GM12878 (cell line): ENCODE measurements around the gene PDZD2. TPM values are rescaled to one million over a fixed set of nuclear protein-coding genes. Genes with fewer than 3 reads are reported as not detected.

Experiments used
- ATAC-seq: fragments of 200-7000 bp; cut with Tn5 transposase; 3 replicates; pipeline ENCODE4 v1.9.1; 2020; ENCODE audit warnings: mild to moderate bottlenecking, moderate library complexity
- BruUV-seq: library from RNA; stranded (reverse); fragments of 400-500 nt; replicated peaks from 2 replicates; lab custom pipeline; 2021; lab: Mats Ljungman, UMichigan
- CTCF ChIA-PET: fragments of 300-600 bp; sonication (Branson Sonifier 250); formaldehyde crosslinking; extraction: SDS; loops from one replicate; lab custom pipeline; 2021; ENCODE audit warnings: inconsistent platforms; lab: Yijun Ruan, JAX
- POLR2A ChIA-PET: fragments of 350-600 bp; formaldehyde crosslinking; extraction: SDS; loops from one replicate; lab custom pipeline; 2021; ENCODE audit warnings: inconsistent platforms; lab: Charles Lee
- RAD21 ChIA-PET: fragments of 300-600 bp; sonication (Branson Sonifier 250); formaldehyde crosslinking; loops from one replicate; lab custom pipeline; 2023; ENCODE audit warnings: antibody characterized with exemption; ENCODE audit not compliant: unreplicated experiment; lab: Charles Lee
- SMC1A ChIA-PET: fragments of 300-600 bp; sonication (Branson Sonifier 250); formaldehyde crosslinking; loops from one replicate; lab custom pipeline; 2023; ENCODE audit not compliant: unreplicated experiment, uncharacterized antibody; lab: Charles Lee
- DNase-seq: peaks from one replicate; pipeline ENCODE4 v3.0.0-alpha.2; 2011; ENCODE audit warnings: low read depth, low spot score
- FAIRE-seq: peaks from 3 replicates; lab custom pipeline; 2011; peaks lifted over from hg19 to GRCh38; lab: Jason Lieb, UNC
- H2AFZ ChIP-seq: 2 replicates; pipeline ENCODE4 v1.6.0; 2011; ENCODE audit warnings: low read depth, low read length, control low read depth; ENCODE audit not compliant: control insufficient read depth
- H3K27ac ChIP-seq: 2 replicates; pipeline ENCODE4 v1.5.1; 2011; ENCODE audit warnings: control low read depth; ENCODE audit not compliant: control insufficient read depth, insufficient read depth
- H3K27me3 ChIP-seq, 2 experiments: replicated peaks in 1 of 2; 2 replicates each; pipeline versions ENCODE4 v1.6.0 to v1.6.1; 2011; ENCODE audit warnings: low read length in 1 of 2; ENCODE audit not compliant: control insufficient read depth in 2 of 2, insufficient read depth in 2 of 2
- H3K36me3 ChIP-seq, 2 experiments: 2 replicates each; pipeline ENCODE4 v1.5.1; 2011; ENCODE audit warnings: low read length in 1 of 2; ENCODE audit not compliant: control insufficient read depth in 2 of 2, insufficient read depth in 2 of 2
- H3K4me1 ChIP-seq: 2 replicates; pipeline ENCODE4 v1.6.1; 2011; ENCODE audit warnings: mild to moderate bottlenecking, low read length, moderate library complexity, mixed read lengths; ENCODE audit not compliant: control insufficient read depth, insufficient read depth
- H3K4me2 ChIP-seq: 2 replicates; pipeline ENCODE4 v1.6.0; 2011; ENCODE audit warnings: control low read depth; ENCODE audit not compliant: control insufficient read depth, insufficient read depth
- H3K4me3 ChIP-seq: fragments of 200-600 bp; sonication (generic); 2 replicates; pipeline ENCODE4 v1.5.1; 2016
- H3K79me2 ChIP-seq: 2 replicates; pipeline ENCODE4 v1.6.0; 2011; ENCODE audit warnings: low read length; ENCODE audit not compliant: control insufficient read depth, insufficient read depth
- H3K9ac ChIP-seq: 2 replicates; pipeline ENCODE4 v1.8.0; 2011; ENCODE audit warnings: low read length, control low read depth, mixed read lengths; ENCODE audit not compliant: control insufficient read depth, insufficient read depth
- H3K9me3 ChIP-seq: replicated peaks from 3 replicates; pipeline ENCODE4 v1.5.1; 2011; ENCODE audit warnings: mild to moderate bottlenecking, low read length; ENCODE audit not compliant: control insufficient read depth, insufficient read depth
- H4K20me1 ChIP-seq: 2 replicates; pipeline ENCODE4 v1.6.0; 2011; ENCODE audit not compliant: control insufficient read depth, insufficient read depth
- BCL3 ChIP-seq: IDR thresholded peaks from 2 replicates; pipeline ENCODE4 v1.6.1; 2011; ENCODE audit warnings: borderline replicate concordance, low read depth, mild to moderate bottlenecking, moderate library complexity, low read length; ENCODE audit not compliant: insufficient read depth, poor library complexity, severe bottlenecking
- DPF2 ChIP-seq: fragments of 450-650 bp; IDR thresholded peaks from 2 replicates; pipeline ENCODE4 v1.6.1; 2017; ENCODE audit warnings: mild to moderate bottlenecking
- EGR1 ChIP-seq, 2 experiments: IDR thresholded peaks; 1 replicate in 1 of 2; 2 replicates in 1 of 2; pipeline ENCODE4 v1.6.1; 2011 to 2012; ENCODE audit warnings: low read depth in 2 of 2, low read length in 2 of 2, borderline replicate concordance in 1 of 2, mild to moderate bottlenecking in 1 of 2, moderate library complexity in 1 of 2
- FOS ChIP-seq: IDR thresholded peaks from 3 replicates; pipeline ENCODE4 v1.6.1; 2011; ENCODE audit warnings: borderline replicate concordance; ENCODE audit not compliant: insufficient read length; ENCODE audit errors: extremely low read depth
- GABPA ChIP-seq: IDR thresholded peaks from 2 replicates; pipeline ENCODE4 v1.6.1; 2014; ENCODE audit warnings: antibody characterized with exemption, low read depth, mild to moderate bottlenecking, inconsistent platforms
- HDAC6 ChIP-seq: fragments of 200-600 bp; sonication (generic); IDR thresholded peaks from one replicate; pipeline ENCODE4 v1.8.0; 2017; ENCODE audit warnings: antibody characterized with exemption; ENCODE audit not compliant: unreplicated experiment
- IRF3 ChIP-seq: fragments of 450-650 bp; IDR thresholded peaks from 2 replicates; pipeline ENCODE4 v1.6.1; 2014; ENCODE audit warnings: mild to moderate bottlenecking
- LARP7 ChIP-seq: fragments of 450-650 bp; IDR thresholded peaks from 2 replicates; pipeline ENCODE4 v1.6.1; 2017; ENCODE audit warnings: mild to moderate bottlenecking
- MYC ChIP-seq: IDR thresholded peaks from 2 replicates; pipeline ENCODE4 v1.6.1; 2011; ENCODE audit warnings: mild to moderate bottlenecking, low read length, moderate library complexity, inconsistent platforms; ENCODE audit not compliant: insufficient read depth, insufficient replicate concordance, insufficient read length, severe bottlenecking
- NFYA ChIP-seq: IDR thresholded peaks from 2 replicates; pipeline ENCODE4 v1.6.1; 2011; ENCODE audit warnings: low read depth, mild to moderate bottlenecking, low read length, improper control_type of control experiment, borderline replicate concordance
- NFYB ChIP-seq: IDR thresholded peaks from 2 replicates; pipeline ENCODE4 v1.6.1; 2011; ENCODE audit warnings: low read depth, mild to moderate bottlenecking, low read length, improper control_type of control experiment, moderate library complexity; ENCODE audit not compliant: insufficient read depth
- NR2C2 ChIP-seq: IDR thresholded peaks from 2 replicates; pipeline ENCODE4 v1.6.1; 2011; ENCODE audit warnings: borderline replicate concordance, low read depth; ENCODE audit not compliant: control insufficient read depth, insufficient read length
- NR2F1 ChIP-seq: fragments of 450-650 bp; conservative IDR thresholded peaks from 2 replicates; pipeline ENCODE4 v1.6.1; 2017; ENCODE audit warnings: mild to moderate bottlenecking
- POLR2AphosphoS2 ChIP-seq: IDR thresholded peaks from 2 replicates; pipeline ENCODE4 v1.6.1; 2011; ENCODE audit warnings: low read depth, mild to moderate bottlenecking, low read length, improper control_type of control experiment, moderate library complexity
- RELB ChIP-seq: fragments of 450-650 bp; IDR thresholded peaks from 2 replicates; pipeline ENCODE4 v1.6.1; 2017; ENCODE audit warnings: low read depth, mild to moderate bottlenecking, moderate library complexity
- ZNF622 ChIP-seq: fragments of 450-650 bp; IDR thresholded peaks from 2 replicates; pipeline ENCODE4 v1.6.1; 2017; ENCODE audit warnings: mild to moderate bottlenecking, inconsistent platforms
- WGBS: methylation state at CpG from one replicate; pipeline ENCODE4 v1.1.6; 2016; ENCODE audit warnings: low lambda C conversion rate; ENCODE audit not compliant: insufficient replicate concordance, insufficient coverage; ENCODE audit errors: missing lambda C conversion rate; 5-methylcytosine and 5-hydroxymethylcytosine counted together
- in situ Hi-C: fragments of 300-500 bp; cut with MboI; formaldehyde crosslinking; loops from 9 replicates; pipeline ENCODE4 v1.14.3; 2018; ENCODE audit warnings: mixed read lengths
- intact Hi-C: fragments of 100-400 bp; cut with micrococcal nuclease; formaldehyde crosslinking; loops from one replicate; pipeline ENCODE4 v1.14.2; 2022; ENCODE audit not compliant: unreplicated experiment
- polyA plus RNA-seq, 11 experiments: library from polyadenylated mRNA; depleted of rRNA in 4 of 11; unstranded in 6 of 11; stranded (reverse) in 5 of 11; fragments of >200 nt; fragmentation: Nextera tagmentation in 4 of 11; fragmentation: Illumina TruSeq in 1 of 11; extraction: Ambion mirVana in 4 of 11; extraction: Trizol in 1 of 11; gene quantifications; 1 replicate in 1 of 11; 2 replicates in 10 of 11; pipeline versions ENCODE4 v1.2.1 to v1.2.3, GENCODE V29; 2011 to 2016; ENCODE audit warnings: inconsistent platforms in 2 of 11, missing spikeins in 2 of 11, low read depth in 1 of 11
- total RNA-seq, 4 experiments: library from RNA; depleted of rRNA in 3 of 4; stranded (reverse); fragments of >200 nt in 3 of 4; fragmentation: Illumina TruSeq in 1 of 4; extraction: Trizol in 1 of 4; gene quantifications; 2 replicates each; pipeline versions ENCODE4 v1.2.1 to v1.2.3, GENCODE V29; 2013 to 2021
- TF ChIP-seq, protein P1 (sequence below): IDR thresholded peaks from 2 replicates; pipeline ENCODE4 v1.6.1; 2012; ENCODE audit warnings: low read depth, low read length, improper control_type of control experiment

The PDZD2 gene
- total and polyA plus RNA-seq, 10 of the 15 experiments (the other 5 are each of a cell fraction or from before 2014, with no cell fraction given): 0.01 to 0.58 (median 0.29) TPM; not detected in 3

DNA sequence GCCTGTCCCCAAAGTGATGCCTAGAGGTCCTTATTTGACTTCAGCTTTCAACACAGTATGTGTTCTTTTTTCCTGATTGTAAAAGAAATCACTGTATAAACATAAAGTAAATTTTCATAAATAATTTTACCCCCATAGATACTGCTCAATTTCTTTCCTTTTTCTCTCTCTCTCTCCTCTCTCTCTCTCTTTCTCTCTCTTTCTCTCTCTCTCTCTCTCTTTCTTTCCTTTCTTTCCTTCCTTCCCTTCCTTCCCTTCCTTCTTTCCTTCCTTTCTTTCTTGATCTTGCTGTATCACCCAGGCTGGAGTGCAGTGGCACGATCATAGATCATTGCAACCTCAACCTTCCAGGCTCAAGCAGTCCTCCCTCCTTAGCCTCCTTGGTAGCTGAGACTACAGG is 64.8 kb downstream of the PDZD2 start:
- no peak overlapping the region for H3K9ac ChIP-seq
- TF ChIP-seq POLR2AphosphoS2 (no peak), IRF3 (no peak), NR2F1 (no peak), NFYB (no peak), EGR1 (IDR thresholded peaks at IDR 0.05; ENCODE audit: borderline replicate concordance in 1 of 2, low read depth in 2 of 2, low read length in 2 of 2) (no peak), HDAC6 (no peak), FOS (no peak), NR2C2 (no peak), GABPA (no peak), LARP7 (no peak), RELB (no peak), BCL3 (no peak), DPF2 (no peak), MYC (no peak), ZNF622 (no peak), NFYA (no peak)
- TF ChIP-seq, protein P1, sequence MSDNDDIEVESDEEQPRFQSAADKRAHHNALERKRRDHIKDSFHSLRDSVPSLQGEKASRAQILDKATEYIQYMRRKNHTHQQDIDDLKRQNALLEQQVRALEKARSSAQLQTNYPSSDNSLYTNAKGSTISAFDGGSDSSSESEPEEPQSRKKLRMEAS: no peak
- ChIA-PET POLR2A (no interaction called here), RAD21 (no interaction called here), CTCF (no interaction called here), SMC1A (no interaction called here)
- no peaks in the 10 kb centered on the region for H3K36me3 ChIP-seq
- no peak overlapping the region for H3K27ac ChIP-seq
- H3K27me3 ChIP-seq: no peaks in the 10 kb centered on the region; a peak in 3 of 4 replicates
- H2AFZ ChIP-seq: no peak overlapping the region
- H3K4me2 ChIP-seq: no peak overlapping the region
- no peak overlapping the region for H3K4me3 ChIP-seq
- in situ Hi-C loops (no loop called here), intact Hi-C loops (no loop called here)
- DNase-seq: no peak
- H3K4me1 ChIP-seq: no peaks in the 10 kb centered on the region
- no TSS peak for BruUV-seq
- no peaks in the 10 kb centered on the region for H3K9me3 ChIP-seq
- no peaks in the 10 kb centered on the region for H4K20me1 ChIP-seq
- WGBS: 17% methylated on average over 1 of the region's 1 CpG
- no peak for FAIRE-seq
- no peaks in the 10 kb centered on the region for H3K79me2 ChIP-seq
- ATAC-seq: no peak
